Breast epithelium (tissue), 4 donors: ENCODE results near the gene DPYSL4. TPM values are rescaled to one million over a fixed set of nuclear protein-coding genes. Genes with fewer than 3 reads are reported as not detected.

Source experiments
- DNase-seq, 2 donors: peaks; one replicate each; pipeline ENCODE4 v3.0.0-alpha.2; 2019; ENCODE audit warnings: low spot score in 2 of 2
- H3K27ac ChIP-seq, 2 donors: fragments of 200-600 bp; sonication (generic) in 1 of 2; one replicate each; pipeline ENCODE4 v1.5.1; 2016 to 2019; ENCODE audit warnings: mild to moderate bottlenecking in 1 of 2
- H3K27me3 ChIP-seq, 2 donors: fragments of 200-600 bp; sonication (generic) in 1 of 2; one replicate each; pipeline versions ENCODE4 v1.5.1 to v1.6.0; 2017 to 2019; ENCODE audit warnings: control low read depth in 1 of 2, mild to moderate bottlenecking in 1 of 2
- H3K36me3 ChIP-seq: fragments of 200-600 bp; one replicate; pipeline ENCODE4 v1.5.1; 2019
- H3K4me1 ChIP-seq, 2 donors: fragments of 200-600 bp; sonication (generic); one replicate each; pipeline ENCODE4 v1.5.1; 2016 to 2019; ENCODE audit warnings: control low read depth in 1 of 2
- H3K4me3 ChIP-seq, 3 donors: fragments of 200-600 bp; sonication (generic); 1 replicate in 2 of 3; 2 replicates in 1 of 3; pipeline ENCODE4 v1.5.1; 2016 to 2019; ENCODE audit warnings: mild to moderate bottlenecking in 3 of 3, moderate library complexity in 2 of 3
- H3K9me3 ChIP-seq, 2 donors: fragments of 200-600 bp; sonication (generic) in 1 of 2; one replicate each; pipeline ENCODE4 v1.5.1; 2016 to 2019; ENCODE audit warnings: control low read depth in 1 of 2
- POLR2A ChIP-seq: fragments of 450-650 bp; IDR thresholded peaks from one replicate; pipeline ENCODE4 v1.6.1; 2016; ENCODE audit warnings: antibody characterized with exemption, mild to moderate bottlenecking, moderate library complexity
- POLR2AphosphoS5 ChIP-seq, 3 donors: sonication (generic); formaldehyde crosslinking; IDR thresholded peaks; one replicate each; pipeline ENCODE4 v1.6.1; 2017; ENCODE audit warnings: antibody characterized with exemption in 3 of 3
- intact Hi-C: fragments of 100-400 bp; cut with DNase I; formaldehyde crosslinking; loops from one replicate; pipeline ENCODE4 v1.15.1; 2023; ENCODE audit warnings: low total_unique reads
- total RNA-seq, 3 donors: library from RNA; depleted of rRNA; stranded (reverse); fragments of >200 nt; gene quantifications; one replicate each; pipeline ENCODE4 v1.1.0, GENCODE V29; 2016
- TF ChIP-seq, protein P1 (sequence below), 3 donors: fragments of 450-650 bp; IDR thresholded peaks; one replicate each; pipeline ENCODE4 v1.5.1; 2016 to 2017; ENCODE audit warnings: antibody characterized with exemption in 3 of 3, mild to moderate bottlenecking in 3 of 3, moderate library complexity in 3 of 3

DPYSL4 gene
- total RNA-seq, 3 donors from 2014 or later, result 1.9 to 2.3 (median 2.1) TPM

DNA sequence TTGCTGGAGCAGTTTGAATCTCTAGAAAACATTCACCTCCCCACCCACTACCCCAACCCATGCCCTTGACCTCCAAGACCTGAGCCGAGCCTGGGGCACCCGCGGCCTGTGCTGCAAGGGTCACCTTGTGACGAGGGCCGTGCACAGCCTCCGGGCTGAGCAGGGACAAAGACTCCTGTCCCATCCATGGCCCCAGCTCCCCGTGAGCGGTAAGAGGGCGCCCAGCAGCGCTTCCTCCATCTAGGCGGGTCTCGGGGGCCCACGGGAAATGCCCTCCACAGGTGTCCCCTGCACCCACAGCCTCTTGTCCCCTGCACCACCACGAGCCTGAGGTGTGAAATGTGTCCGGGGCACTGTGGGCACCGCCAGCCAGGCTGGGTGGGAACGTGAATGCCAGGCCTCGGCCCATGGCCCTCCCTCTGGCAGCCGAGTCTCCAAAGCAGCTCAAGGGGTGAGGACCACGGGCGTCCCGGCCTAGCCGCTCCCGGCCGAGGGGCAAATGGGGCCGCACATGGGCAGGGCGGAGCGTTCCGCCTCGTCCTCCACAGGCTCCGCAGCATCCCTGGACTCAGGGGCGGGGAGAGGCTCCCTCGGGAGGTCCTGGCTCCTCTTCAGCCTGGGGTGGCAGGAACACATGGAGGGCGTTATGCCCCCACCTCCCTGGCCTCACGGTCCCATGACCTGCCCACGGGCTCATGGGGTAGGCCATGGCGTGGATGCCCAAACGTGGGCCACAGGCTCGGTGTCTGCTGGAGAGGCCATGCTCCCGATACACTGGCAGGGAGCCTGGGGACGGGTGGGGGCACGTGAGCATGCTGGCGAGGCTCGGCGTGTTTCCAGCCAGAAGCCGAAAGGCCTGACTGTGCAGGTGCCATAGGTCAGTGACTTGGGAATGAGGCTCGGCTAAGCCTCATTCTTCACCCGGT, 21.1 kb downstream of the DPYSL4 start:
- no peaks in the 10 kb centered on the region for H3K36me3 ChIP-seq
- peaks cover 0 to 1% of the 10 kb centered on the region in 2 donors for H3K9me3 ChIP-seq
- intact Hi-C loops, result no loop called here
- no peaks in the 10 kb centered on the region for H3K27me3 ChIP-seq
- H3K27ac ChIP-seq, result no peak overlapping the region
- DNase-seq, result no peak
- no peak overlapping the region for H3K4me3 ChIP-seq
- TF ChIP-seq POLR2AphosphoS5 (IDR thresholded peaks at IDR 0.05) (no peak), POLR2A (no peak)
- TF ChIP-seq, protein P1, sequence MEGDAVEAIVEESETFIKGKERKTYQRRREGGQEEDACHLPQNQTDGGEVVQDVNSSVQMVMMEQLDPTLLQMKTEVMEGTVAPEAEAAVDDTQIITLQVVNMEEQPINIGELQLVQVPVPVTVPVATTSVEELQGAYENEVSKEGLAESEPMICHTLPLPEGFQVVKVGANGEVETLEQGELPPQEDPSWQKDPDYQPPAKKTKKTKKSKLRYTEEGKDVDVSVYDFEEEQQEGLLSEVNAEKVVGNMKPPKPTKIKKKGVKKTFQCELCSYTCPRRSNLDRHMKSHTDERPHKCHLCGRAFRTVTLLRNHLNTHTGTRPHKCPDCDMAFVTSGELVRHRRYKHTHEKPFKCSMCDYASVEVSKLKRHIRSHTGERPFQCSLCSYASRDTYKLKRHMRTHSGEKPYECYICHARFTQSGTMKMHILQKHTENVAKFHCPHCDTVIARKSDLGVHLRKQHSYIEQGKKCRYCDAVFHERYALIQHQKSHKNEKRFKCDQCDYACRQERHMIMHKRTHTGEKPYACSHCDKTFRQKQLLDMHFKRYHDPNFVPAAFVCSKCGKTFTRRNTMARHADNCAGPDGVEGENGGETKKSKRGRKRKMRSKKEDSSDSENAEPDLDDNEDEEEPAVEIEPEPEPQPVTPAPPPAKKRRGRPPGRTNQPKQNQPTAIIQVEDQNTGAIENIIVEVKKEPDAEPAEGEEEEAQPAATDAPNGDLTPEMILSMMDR (IDR thresholded peaks at IDR 0.05), result no peak
- no peaks in the 10 kb centered on the region for H3K4me1 ChIP-seq

DNA sequence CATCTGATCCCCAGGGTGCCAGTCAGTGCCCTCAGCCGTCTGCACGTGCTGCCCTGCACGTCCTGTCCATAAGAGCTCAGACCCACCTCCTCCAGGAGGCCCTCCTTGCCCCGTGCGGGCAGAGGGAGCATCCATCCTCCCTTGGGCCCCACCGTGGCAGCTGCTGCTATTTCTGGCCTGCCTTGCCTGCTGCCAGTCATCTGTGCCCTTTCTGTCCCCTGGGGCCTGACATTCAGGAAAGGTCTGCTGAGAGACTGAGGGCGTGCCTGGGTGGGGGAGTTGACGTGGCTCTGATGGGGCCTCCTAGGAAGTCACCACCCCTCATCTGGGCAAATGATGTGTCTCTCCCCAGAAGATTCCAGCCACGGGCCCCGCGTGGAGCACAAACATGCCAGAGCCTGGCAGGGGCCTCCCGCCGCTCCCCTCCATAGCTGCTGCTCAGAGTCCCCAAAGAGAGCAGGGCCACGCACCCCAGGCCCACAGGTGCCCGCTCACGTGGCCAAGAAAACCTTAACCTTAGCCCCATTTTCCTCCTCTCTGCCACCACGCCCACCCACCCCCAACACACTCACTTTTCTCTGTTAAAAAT, 21.8 kb downstream of the DPYSL4 start:
- TF ChIP-seq POLR2A (no peak), POLR2AphosphoS5 (IDR thresholded peaks at IDR 0.05) (no peak)
- TF ChIP-seq, protein P1 (IDR thresholded peaks at IDR 0.05), result no peak
- H3K4me1 ChIP-seq, result no peaks in the 10 kb centered on the region
- intact Hi-C loops, result no loop called here
- H3K27me3 ChIP-seq, result no peaks in the 10 kb centered on the region
- no peak overlapping the region for H3K27ac ChIP-seq
- DNase-seq, result no peak
- H3K4me3 ChIP-seq, result no peak overlapping the region
- H3K9me3 ChIP-seq, result peaks cover 0 to 6% of the 10 kb centered on the region in 2 donors
- H3K36me3 ChIP-seq, result no peaks in the 10 kb centered on the region

DNA sequence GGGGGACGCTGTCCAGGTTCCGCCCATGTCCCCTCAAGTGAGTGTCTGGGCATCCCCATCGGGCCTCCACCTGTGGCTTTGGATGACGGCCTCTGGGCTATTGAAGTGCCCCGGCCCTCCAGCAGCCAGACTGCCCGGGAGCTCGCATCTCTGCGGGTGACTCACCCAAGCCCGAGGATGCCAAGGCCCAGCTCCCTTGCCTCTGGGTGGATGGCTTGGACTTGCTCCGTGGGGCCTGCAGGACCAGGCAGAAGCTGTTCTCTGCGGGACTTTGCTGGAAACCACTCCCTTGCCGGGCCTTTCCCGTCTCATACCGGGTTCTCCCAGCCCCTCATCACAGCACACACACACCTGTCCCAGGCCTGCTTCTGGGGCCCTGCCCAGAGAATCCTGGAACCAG, 22.4 kb downstream of the DPYSL4 start:
- Histone ChIP-seq H3K9me3 (peaks cover 0 to 11% of the 10 kb centered on the region in 2 donors), H3K27me3 (no peaks in the 10 kb centered on the region), H3K27ac (no peak overlapping the region), H3K36me3 (no peaks in the 10 kb centered on the region), H3K4me1 (no peaks in the 10 kb centered on the region), H3K4me3 (no peak overlapping the region)
- no peak for DNase-seq
- intact Hi-C loops, result no loop called here
- TF ChIP-seq POLR2AphosphoS5 (IDR thresholded peaks at IDR 0.05) (no peak), POLR2A (no peak)
- TF ChIP-seq, protein P1 (IDR thresholded peaks at IDR 0.05), result no peak

DNA sequence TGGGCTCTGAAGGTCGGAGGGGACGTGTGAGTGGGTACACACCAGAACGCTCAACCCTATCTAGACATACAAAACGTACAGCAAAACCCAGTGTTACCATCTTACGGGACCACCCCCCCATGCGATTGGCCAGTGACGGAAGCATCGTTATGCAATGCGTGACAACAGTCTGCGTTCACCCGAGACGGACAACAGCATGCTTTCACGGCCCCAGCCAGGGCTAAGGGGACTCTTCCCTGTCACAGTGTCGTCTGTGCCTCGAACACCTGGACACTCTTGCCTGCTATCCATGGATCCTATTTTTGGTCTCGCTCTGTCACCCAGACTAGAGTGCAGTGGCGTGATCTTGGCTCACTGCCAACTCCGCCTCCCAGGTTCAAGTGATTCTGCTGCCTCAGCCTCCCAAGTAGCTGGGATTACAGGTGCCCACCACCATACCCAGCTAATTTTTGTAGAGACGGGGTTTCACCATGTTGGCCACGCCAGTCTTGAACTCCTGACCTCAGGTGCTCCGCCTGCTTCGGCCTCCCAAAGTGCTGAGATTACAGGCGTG, 23.3 kb downstream of the DPYSL4 start:
- Histone ChIP-seq H3K27me3 (no peaks in the 10 kb centered on the region), H3K27ac (no peak overlapping the region), H3K4me1 (no peaks in the 10 kb centered on the region), H3K4me3 (no peak overlapping the region), H3K9me3 (peaks cover 0 to 12% of the 10 kb centered on the region in 2 donors), H3K36me3 (no peaks in the 10 kb centered on the region)
- TF ChIP-seq POLR2A (no peak), POLR2AphosphoS5 (IDR thresholded peaks at IDR 0.05) (no peak)
- TF ChIP-seq, protein P1 (IDR thresholded peaks at IDR 0.05), result no peak
- intact Hi-C loops, result no loop called here
- no peak for DNase-seq

DNA sequence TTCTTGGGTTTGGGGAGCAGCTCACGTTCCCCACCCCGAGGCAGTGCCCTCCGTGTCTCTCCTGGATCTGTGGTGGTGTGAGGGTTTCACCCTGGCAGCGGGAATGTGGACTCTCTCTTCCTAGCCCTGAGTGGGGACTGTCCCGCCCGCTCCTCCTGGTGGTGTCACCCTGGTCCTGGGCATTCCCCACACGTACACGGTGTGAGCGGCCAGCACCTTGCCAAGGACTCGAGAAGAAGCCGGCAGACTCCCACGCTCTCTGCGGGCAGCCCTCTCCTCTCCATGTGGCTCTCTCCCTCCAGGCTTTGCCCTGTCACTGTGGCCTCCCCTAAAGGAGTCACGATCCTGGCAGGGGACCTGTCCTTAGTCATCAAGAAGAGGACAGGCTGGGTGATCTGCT, 24.0 kb downstream of the DPYSL4 start:
- Histone ChIP-seq H3K27me3 (no peaks in the 10 kb centered on the region), H3K4me3 (no peak overlapping the region), H3K9me3 (peaks cover 0 to 12% of the 10 kb centered on the region in 2 donors), H3K4me1 (no peaks in the 10 kb centered on the region), H3K27ac (no peak overlapping the region), H3K36me3 (no peaks in the 10 kb centered on the region)
- intact Hi-C loops, result no loop called here
- TF ChIP-seq, protein P1 (IDR thresholded peaks at IDR 0.05), result no peak
- TF ChIP-seq POLR2A (no peak), POLR2AphosphoS5 (IDR thresholded peaks at IDR 0.05) (no peak)
- no peak for DNase-seq
